ENCODE results near the gene TMUB2. TPM values are rescaled to one million over a fixed set of nuclear protein-coding genes. Genes with fewer than 3 reads are reported as not detected.

The TMUB2 gene
- total and polyA plus RNA-seq, 9 of the 15 experiments (the other 6 are each of a cell fraction or from before 2014, with no cell fraction given) = 4.1 to 29.8 (median 16.3) TPM

DNA sequence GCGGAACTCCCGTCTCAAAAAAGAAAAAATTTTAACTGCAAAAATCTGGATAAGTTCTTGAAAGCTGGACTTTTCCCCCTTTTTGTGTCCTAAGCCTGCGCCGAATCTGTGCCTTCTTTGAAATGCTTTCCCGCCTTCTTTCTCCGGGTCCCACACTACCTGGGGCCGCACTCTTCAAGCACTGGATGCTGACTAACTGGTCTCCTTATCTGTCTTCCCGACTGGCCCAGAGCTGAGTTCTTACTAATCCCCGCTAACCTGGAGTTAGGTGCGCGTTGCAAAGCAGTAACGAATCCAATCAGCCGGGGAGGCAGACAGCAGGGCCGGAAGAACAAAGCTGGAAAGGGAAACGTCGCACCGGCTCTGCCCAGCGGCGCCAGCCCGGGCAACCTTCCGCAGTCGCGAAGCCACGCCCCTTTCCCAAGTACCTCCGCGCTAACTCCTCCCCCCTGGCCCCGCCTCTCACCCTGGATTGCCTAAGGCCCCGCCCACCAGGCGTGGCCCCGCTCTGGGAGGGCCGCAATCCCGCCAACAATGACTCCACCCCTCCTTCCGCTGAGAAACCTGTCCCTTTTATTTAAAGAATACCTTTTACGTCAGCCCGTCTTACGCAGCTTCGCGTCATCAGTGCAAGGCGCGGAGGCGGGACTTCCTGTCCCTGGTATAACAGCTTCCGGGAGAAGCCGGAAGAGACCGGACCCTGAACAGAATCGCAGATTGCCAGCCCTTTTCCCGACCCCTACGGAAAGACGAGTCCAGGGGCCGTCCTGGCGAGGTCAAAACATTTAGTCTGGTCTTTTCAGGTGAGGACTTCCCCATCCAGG, at the start of gene TMUB2 (continued):
- TF ChIP-seq, protein P1, sequence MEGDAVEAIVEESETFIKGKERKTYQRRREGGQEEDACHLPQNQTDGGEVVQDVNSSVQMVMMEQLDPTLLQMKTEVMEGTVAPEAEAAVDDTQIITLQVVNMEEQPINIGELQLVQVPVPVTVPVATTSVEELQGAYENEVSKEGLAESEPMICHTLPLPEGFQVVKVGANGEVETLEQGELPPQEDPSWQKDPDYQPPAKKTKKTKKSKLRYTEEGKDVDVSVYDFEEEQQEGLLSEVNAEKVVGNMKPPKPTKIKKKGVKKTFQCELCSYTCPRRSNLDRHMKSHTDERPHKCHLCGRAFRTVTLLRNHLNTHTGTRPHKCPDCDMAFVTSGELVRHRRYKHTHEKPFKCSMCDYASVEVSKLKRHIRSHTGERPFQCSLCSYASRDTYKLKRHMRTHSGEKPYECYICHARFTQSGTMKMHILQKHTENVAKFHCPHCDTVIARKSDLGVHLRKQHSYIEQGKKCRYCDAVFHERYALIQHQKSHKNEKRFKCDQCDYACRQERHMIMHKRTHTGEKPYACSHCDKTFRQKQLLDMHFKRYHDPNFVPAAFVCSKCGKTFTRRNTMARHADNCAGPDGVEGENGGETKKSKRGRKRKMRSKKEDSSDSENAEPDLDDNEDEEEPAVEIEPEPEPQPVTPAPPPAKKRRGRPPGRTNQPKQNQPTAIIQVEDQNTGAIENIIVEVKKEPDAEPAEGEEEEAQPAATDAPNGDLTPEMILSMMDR (IDR thresholded peaks at IDR 0.05 in 2 of 3, conservative IDR thresholded peaks at IDR 0.05 in 1 of 3; ENCODE audit: insufficient read depth in 2 of 3, low read depth in 1 of 3, low read length in 3 of 3) = no peak
- TF ChIP-seq ETV1 (tag; conservative IDR thresholded peaks at IDR 0.05; ENCODE audit: low read depth) (0 out of 2 replicates have a peak, but pooled peaks have one; percentile 45), TBP (optimal IDR thresholded peaks at IDR 0.05; ENCODE audit: low read depth, low read length) (peak; percentile 77), JUND (IDR thresholded peaks at IDR 0.05; ENCODE audit: borderline replicate concordance, low read depth, low read length) (peak; percentile 77), JUND (tag; IDR thresholded peaks at IDR 0.05; ENCODE audit: borderline replicate concordance, low read depth, low read length) (no peak; the same call in 2 of the 3 replicates), ATF1 (CRISPR knock-in tag; IDR thresholded peaks at IDR 0.05) (peak; percentile 82), ATF1 (tag; IDR thresholded peaks at IDR 0.05) (peak; percentile 99), MEIS2 (IDR thresholded peaks at IDR 0.05; ENCODE audit: partially characterized antibody) (peak; percentile 66), ZNF263 (CRISPR knock-in tag; IDR thresholded peaks at IDR 0.05; ENCODE audit: borderline replicate concordance) (peak; percentile 52; the same call in 1 of the 2 replicates), SRF (CRISPR knock-in tag; IDR thresholded peaks at IDR 0.05) (peak in 1 of 2 experiments; percentile 86; a peak in 2 of 4 replicates), NCOA1 (IDR thresholded peaks at IDR 0.05; ENCODE audit: low read depth) (peak; percentile 97), NCOA4 (IDR thresholded peaks at IDR 0.05; ENCODE audit: partially characterized antibody) (no peak), MTA1 (IDR thresholded peaks at IDR 0.05; ENCODE audit: borderline replicate concordance) (no peak), TAL1 (IDR thresholded peaks at IDR 0.05) (no peak), ZNF76 (CRISPR knock-in tag; IDR thresholded peaks at IDR 0.05; ENCODE audit: borderline replicate concordance) (no peak), FOSL1 (tag; conservative IDR thresholded peaks at IDR 0.05) (peak; percentile 56; the same call in 1 of the 2 replicates)
- TF ChIP-seq, protein P2, sequence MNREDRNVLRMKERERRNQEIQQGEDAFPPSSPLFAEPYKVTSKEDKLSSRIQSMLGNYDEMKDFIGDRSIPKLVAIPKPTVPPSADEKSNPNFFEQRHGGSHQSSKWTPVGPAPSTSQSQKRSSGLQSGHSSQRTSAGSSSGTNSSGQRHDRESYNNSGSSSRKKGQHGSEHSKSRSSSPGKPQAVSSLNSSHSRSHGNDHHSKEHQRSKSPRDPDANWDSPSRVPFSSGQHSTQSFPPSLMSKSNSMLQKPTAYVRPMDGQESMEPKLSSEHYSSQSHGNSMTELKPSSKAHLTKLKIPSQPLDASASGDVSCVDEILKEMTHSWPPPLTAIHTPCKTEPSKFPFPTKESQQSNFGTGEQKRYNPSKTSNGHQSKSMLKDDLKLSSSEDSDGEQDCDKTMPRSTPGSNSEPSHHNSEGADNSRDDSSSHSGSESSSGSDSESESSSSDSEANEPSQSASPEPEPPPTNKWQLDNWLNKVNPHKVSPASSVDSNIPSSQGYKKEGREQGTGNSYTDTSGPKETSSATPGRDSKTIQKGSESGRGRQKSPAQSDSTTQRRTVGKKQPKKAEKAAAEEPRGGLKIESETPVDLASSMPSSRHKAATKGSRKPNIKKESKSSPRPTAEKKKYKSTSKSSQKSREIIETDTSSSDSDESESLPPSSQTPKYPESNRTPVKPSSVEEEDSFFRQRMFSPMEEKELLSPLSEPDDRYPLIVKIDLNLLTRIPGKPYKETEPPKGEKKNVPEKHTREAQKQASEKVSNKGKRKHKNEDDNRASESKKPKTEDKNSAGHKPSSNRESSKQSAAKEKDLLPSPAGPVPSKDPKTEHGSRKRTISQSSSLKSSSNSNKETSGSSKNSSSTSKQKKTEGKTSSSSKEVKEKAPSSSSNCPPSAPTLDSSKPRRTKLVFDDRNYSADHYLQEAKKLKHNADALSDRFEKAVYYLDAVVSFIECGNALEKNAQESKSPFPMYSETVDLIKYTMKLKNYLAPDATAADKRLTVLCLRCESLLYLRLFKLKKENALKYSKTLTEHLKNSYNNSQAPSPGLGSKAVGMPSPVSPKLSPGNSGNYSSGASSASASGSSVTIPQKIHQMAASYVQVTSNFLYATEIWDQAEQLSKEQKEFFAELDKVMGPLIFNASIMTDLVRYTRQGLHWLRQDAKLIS (CRISPR knock-in tag; IDR thresholded peaks at IDR 0.05) = peak; percentile 78
- TF ChIP-seq, protein P3, sequence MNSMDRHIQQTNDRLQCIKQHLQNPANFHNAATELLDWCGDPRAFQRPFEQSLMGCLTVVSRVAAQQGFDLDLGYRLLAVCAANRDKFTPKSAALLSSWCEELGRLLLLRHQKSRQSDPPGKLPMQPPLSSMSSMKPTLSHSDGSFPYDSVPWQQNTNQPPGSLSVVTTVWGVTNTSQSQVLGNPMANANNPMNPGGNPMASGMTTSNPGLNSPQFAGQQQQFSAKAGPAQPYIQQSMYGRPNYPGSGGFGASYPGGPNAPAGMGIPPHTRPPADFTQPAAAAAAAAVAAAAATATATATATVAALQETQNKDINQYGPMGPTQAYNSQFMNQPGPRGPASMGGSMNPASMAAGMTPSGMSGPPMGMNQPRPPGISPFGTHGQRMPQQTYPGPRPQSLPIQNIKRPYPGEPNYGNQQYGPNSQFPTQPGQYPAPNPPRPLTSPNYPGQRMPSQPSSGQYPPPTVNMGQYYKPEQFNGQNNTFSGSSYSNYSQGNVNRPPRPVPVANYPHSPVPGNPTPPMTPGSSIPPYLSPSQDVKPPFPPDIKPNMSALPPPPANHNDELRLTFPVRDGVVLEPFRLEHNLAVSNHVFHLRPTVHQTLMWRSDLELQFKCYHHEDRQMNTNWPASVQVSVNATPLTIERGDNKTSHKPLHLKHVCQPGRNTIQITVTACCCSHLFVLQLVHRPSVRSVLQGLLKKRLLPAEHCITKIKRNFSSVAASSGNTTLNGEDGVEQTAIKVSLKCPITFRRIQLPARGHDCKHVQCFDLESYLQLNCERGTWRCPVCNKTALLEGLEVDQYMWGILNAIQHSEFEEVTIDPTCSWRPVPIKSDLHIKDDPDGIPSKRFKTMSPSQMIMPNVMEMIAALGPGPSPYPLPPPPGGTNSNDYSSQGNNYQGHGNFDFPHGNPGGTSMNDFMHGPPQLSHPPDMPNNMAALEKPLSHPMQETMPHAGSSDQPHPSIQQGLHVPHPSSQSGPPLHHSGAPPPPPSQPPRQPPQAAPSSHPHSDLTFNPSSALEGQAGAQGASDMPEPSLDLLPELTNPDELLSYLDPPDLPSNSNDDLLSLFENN (IDR thresholded peaks at IDR 0.05; ENCODE audit: low read depth in 2 of 2, low read length in 2 of 2) = peak in 1 of 2 experiments; percentile 30; a peak in 1 of 4 replicates

Measured in K562 (cell line).